HG03103 (cell line): Measurements from ENCODE around the gene DAPK1.
"Not testable (repeated sequence)": the region's sequence is repeated elsewhere in the genome, so short reads cannot be mapped to it uniquely, and the experiment has no call there.

Experiments
- ATAC-seq: cut with Tn5 transposase; IDR thresholded peaks from one replicate; pipeline ENCODE4 v1.9.1; 2021; ENCODE audit warnings: low read depth; ENCODE audit not compliant: unreplicated experiment

Gene DAPK1

GRCh38 chr9:87725356-87725899 is 227.8 kb downstream of the DAPK1 start:
- ATAC-seq = no peak

- ATAC-seq = no peak
Measured at GRCh38 chr9:87725900-87726709, 228.4 kb downstream of the DAPK1 start, which contains the start of gene CTSL. TSS of gene CTSL (plus strand) at chr9:87726119. CDS start at chr9:87727604, 1,485 bp downstream.

- ATAC-seq = no peak
Measured at GRCh38 chr9:87729246-87729645, 231.6 kb downstream of the DAPK1 start.

GRCh38 chr9:87731321-87731720 is 233.7 kb downstream of the DAPK1 start:
- ATAC-seq = no peak

- ATAC-seq = no peak
Measured at GRCh38 chr9:87732344-87732743, 234.7 kb downstream of the DAPK1 start.

- ATAC-seq = no peak
Measured at GRCh38 chr9:87732756-87733155, 235.1 kb downstream of the DAPK1 start.

- no peak for ATAC-seq
Measured at GRCh38 chr9:87733273-87734052, 235.8 kb downstream of the DAPK1 start.

GRCh38 chr9:87734106-87734505 is 236.4 kb downstream of the DAPK1 start:
- no peak for ATAC-seq

- no peak for ATAC-seq
Measured at GRCh38 chr9:87739546-87739945, 241.9 kb downstream of the DAPK1 start.

GRCh38 chr9:87740209-87740608 is 242.5 kb downstream of the DAPK1 start:
- no peak for ATAC-seq

GRCh38 chr9:87741326-87741725 is 243.7 kb downstream of the DAPK1 start:
- no peak for ATAC-seq

GRCh38 chr9:87741891-87742290 is 244.2 kb downstream of the DAPK1 start:
- no peak for ATAC-seq

GRCh38 chr9:87742813-87743428 is 245.3 kb downstream of the DAPK1 start:
- ATAC-seq = no peak

- not testable (repeated sequence) for ATAC-seq
Measured at GRCh38 chr9:87744247-87744646, 246.6 kb downstream of the DAPK1 start.

- no peak for ATAC-seq
Measured at GRCh38 chr9:87746186-87746585, 248.5 kb downstream of the DAPK1 start.

GRCh38 chr9:87748881-87749280 is 251.2 kb downstream of the DAPK1 start:
- ATAC-seq = no peak

GRCh38 chr9:87749335-87750035 is 251.8 kb downstream of the DAPK1 start:
- no peak for ATAC-seq

GRCh38 chr9:87750726-87751125 is 253.1 kb downstream of the DAPK1 start:
- ATAC-seq = no peak

- ATAC-seq = no peak
Measured at GRCh38 chr9:87751423-87751822, 253.8 kb downstream of the DAPK1 start.

- no peak for ATAC-seq
Measured at GRCh38 chr9:87751868-87752267, 254.2 kb downstream of the DAPK1 start.
